HG03354 (cell line): ENCODE results near the gene MAP3K7.

Experiments
- ATAC-seq: cut with Tn5 transposase; IDR thresholded peaks from one replicate; pipeline ENCODE4 v1.9.1; 2021; ENCODE audit warnings: mild to moderate bottlenecking; ENCODE audit not compliant: unreplicated experiment, poor library complexity, severe bottlenecking

Gene MAP3K7

DNA sequence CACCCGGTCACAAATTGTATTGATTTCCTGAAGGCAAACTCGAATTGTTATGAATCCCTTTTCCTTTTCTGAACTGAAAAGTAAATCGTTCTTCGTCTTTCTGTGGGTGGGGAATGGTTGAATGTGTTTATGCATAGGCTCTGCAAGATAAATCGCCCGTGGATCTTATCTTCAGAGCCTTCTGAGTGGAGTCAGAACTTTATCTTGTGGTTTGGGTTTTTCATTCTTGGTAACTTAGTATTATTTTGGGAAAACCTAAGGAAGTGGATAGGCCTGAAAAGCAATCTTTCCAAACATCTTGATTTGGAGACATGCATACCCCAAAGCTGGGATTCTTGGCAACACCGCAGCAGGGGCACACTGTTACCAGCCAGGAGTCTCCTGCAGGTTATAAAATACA, 122.4 kb downstream of the MAP3K7 start:
- no peak for ATAC-seq

DNA sequence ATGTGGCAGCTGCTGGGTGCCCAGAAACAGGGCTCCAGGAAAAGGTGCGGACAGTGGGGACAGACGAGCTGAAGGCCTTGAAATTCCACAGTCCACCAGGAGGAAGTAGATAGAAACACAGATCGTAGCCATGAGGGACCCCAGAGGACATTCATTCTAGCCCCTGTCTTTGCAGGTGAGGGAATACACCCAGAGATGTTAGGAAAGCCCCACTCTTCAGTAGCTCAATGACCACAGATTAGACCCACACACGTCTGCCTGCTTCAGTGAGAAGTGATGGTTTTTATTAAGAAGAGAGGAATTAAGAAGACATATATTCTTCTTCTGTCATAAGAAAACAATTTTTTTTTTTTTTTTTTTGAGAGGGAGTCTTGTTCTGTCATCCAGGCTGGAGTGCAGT, 123.0 kb downstream of the MAP3K7 start:
- ATAC-seq = no peak
